HepG2 (cell line): ENCODE measurements around the gene ABHD17A. TPM values are rescaled to one million over a fixed set of nuclear protein-coding genes. Genes with fewer than 3 reads are reported as not detected.

Experiments
- ATAC-seq: fragments of 200-7000 bp; cut with Tn5 transposase; 3 replicates; pipeline ENCODE4 v1.9.1; 2020; ENCODE audit warnings: mild to moderate bottlenecking, moderate library complexity
- BruUV-seq: library from RNA; stranded (reverse); fragments of 400-500 nt; replicated peaks from 2 replicates; lab custom pipeline; 2021; lab: Mats Ljungman, UMichigan
- CTCF ChIA-PET: fragments of 300-600 bp; formaldehyde crosslinking; extraction: SDS; loops from one replicate; lab custom pipeline; 2021; ENCODE audit warnings: low total read pairs, inconsistent platforms, low intra/inter-chr PET ratio; lab: Yijun Ruan, JAX
- POLR2A ChIA-PET: fragments of 350-600 bp; sonication (Branson Sonifier 250); formaldehyde crosslinking; loops from one replicate; lab custom pipeline; 2020; ENCODE audit warnings: antibody characterized with exemption, inconsistent platforms; lab: Yijun Ruan, JAX
- DNase-seq: peaks from one replicate; pipeline ENCODE4 v3.0.0-alpha.2; 2015; ENCODE audit warnings: low spot score
- FAIRE-seq: peaks from 3 replicates; lab custom pipeline; 2011; peaks lifted over from hg19 to GRCh38; lab: Jason Lieb, UNC
- H2AFZ ChIP-seq: one replicate; pipeline ENCODE4 v1.6.1; 2011; ENCODE audit warnings: low read length, inconsistent platforms
- H3K27ac ChIP-seq: fragments of 300-600 bp; 3 replicates; pipeline ENCODE4 v1.8.0; 2011; ENCODE audit warnings: mixed run types, mild to moderate bottlenecking, mixed read lengths, low read length, inconsistent platforms; ENCODE audit not compliant: insufficient read depth; ENCODE audit errors: extremely low read length
- H3K27me3 ChIP-seq, 2 experiments: fragments of 200-600 bp in 1 of 2; 2 replicates in 1 of 2; 3 replicates in 1 of 2; pipeline versions ENCODE4 v1.6.0 to v1.8.0; 2011; ENCODE audit warnings: low read length in 2 of 2, mild to moderate bottlenecking in 2 of 2, moderate library complexity in 2 of 2, inconsistent platforms in 1 of 2; ENCODE audit not compliant: insufficient read depth in 2 of 2, control insufficient read depth in 1 of 2
- H3K36me3 ChIP-seq, 2 experiments: fragments of 200-600 bp in 1 of 2; replicated peaks in 1 of 2; 2 replicates in 1 of 2; 3 replicates in 1 of 2; pipeline versions ENCODE4 v1.5.1 to v1.8.0; 2011; ENCODE audit warnings: low read length in 2 of 2, inconsistent platforms in 1 of 2; ENCODE audit not compliant: insufficient read depth in 2 of 2, control insufficient read depth in 1 of 2
- H3K4me1 ChIP-seq: 2 replicates; pipeline ENCODE4 v1.5.1; 2012; ENCODE audit warnings: low read length, inconsistent platforms; ENCODE audit not compliant: insufficient read depth
- H3K4me2 ChIP-seq: 2 replicates; pipeline ENCODE4 v1.6.0; 2011; ENCODE audit warnings: low read depth, low read length, inconsistent platforms
- H3K4me3 ChIP-seq, 3 experiments: fragments of 200-600 bp in 1 of 3; sonication (generic), shearing (Covaris generic) in 1 of 3; replicated peaks in 1 of 3; 2 replicates each; pipeline ENCODE4 v1.5.1; 2011 to 2016; ENCODE audit warnings: low read length in 3 of 3, inconsistent platforms in 2 of 3, low read depth in 2 of 3, mild to moderate bottlenecking in 2 of 3, control low read depth in 1 of 3, mixed read lengths in 1 of 3; ENCODE audit not compliant: insufficient read depth in 1 of 3
- H3K79me2 ChIP-seq: one replicate; pipeline ENCODE4 v1.6.1; 2011; ENCODE audit warnings: low read length, inconsistent platforms; ENCODE audit not compliant: insufficient read depth
- H3K9ac ChIP-seq: 2 replicates; pipeline ENCODE4 v1.6.0; 2011; ENCODE audit warnings: mild to moderate bottlenecking, low read depth, low read length, inconsistent platforms; ENCODE audit not compliant: insufficient read depth
- H3K9me3 ChIP-seq: 2 replicates; pipeline ENCODE4 v1.5.1; 2012; ENCODE audit warnings: mild to moderate bottlenecking, low read length
- H4K20me1 ChIP-seq: 2 replicates; pipeline ENCODE4 v1.6.0; 2011; ENCODE audit warnings: inconsistent platforms, mild to moderate bottlenecking, low read length, moderate library complexity; ENCODE audit not compliant: insufficient read depth
- CC2D1A ChIP-seq: sonication (generic); formaldehyde crosslinking; IDR thresholded peaks from 2 replicates; pipeline ENCODE4 v1.8.1; 2023; ENCODE audit warnings: mild to moderate bottlenecking, missing genetic modification reagents
- HNF4A ChIP-seq: sonication (generic); formaldehyde crosslinking; IDR thresholded peaks from 2 replicates; pipeline ENCODE4 v1.4.0; 2020; ENCODE audit warnings: missing genetic modification reagents
- KLF6 ChIP-seq: IDR thresholded peaks from 2 replicates; pipeline ENCODE4 v1.8.0; 2016; ENCODE audit warnings: missing biosample characterization, missing genetic modification reagents
- MIER2 ChIP-seq: IDR thresholded peaks from 2 replicates; pipeline ENCODE4 v1.6.1; 2016; ENCODE audit warnings: missing biosample characterization, missing genetic modification reagents
- ZBTB39 ChIP-seq: sonication (generic); formaldehyde crosslinking; IDR thresholded peaks from 2 replicates; pipeline ENCODE4 v1.5.0; 2020; ENCODE audit warnings: missing genetic modification reagents
- ZKSCAN5 ChIP-seq: sonication (generic); formaldehyde crosslinking; IDR thresholded peaks from 2 replicates; pipeline ENCODE4 v1.5.1; 2020; ENCODE audit warnings: mild to moderate bottlenecking, missing genetic modification reagents
- ZNF207 ChIP-seq: fragments of 450-650 bp; IDR thresholded peaks from 2 replicates; pipeline ENCODE4 v1.6.1; 2016; ENCODE audit warnings: antibody characterized with exemption, borderline replicate concordance
- ZNF83 ChIP-seq: sonication (generic); formaldehyde crosslinking; IDR thresholded peaks from 2 replicates; pipeline ENCODE4 v1.4.0; 2020; ENCODE audit warnings: missing genetic modification reagents, mild to moderate bottlenecking, borderline replicate concordance
- WGBS: methylation state at CpG from one replicate; pipeline ENCODE4 v1.1.6; 2017; ENCODE audit warnings: low lambda C conversion rate; 5-methylcytosine and 5-hydroxymethylcytosine counted together
- in situ Hi-C: cut with HindIII; loops from 2 replicates; pipeline ENCODE4 v1.10.0; 2017; ENCODE audit warnings: low pct_unique_long_range_greater_than_20kb; ENCODE audit not compliant: extremely low pct_ligation_motif_present
- intact Hi-C: fragments of 100-400 bp; cut with micrococcal nuclease; formaldehyde crosslinking; loops from one replicate; pipeline ENCODE4 v1.10.0; 2022; ENCODE audit not compliant: unreplicated experiment
- polyA plus RNA-seq, 8 experiments: library from polyadenylated mRNA; depleted of rRNA in 3 of 8; stranded (reverse) in 7 of 8; unstranded in 1 of 8; fragments of >200 nt; fragmentation: Illumina TruSeq in 4 of 8; extraction: Trizol in 4 of 8; gene quantifications; 2 replicates each; pipeline versions ENCODE4 v1.2.1 to v1.2.3, GENCODE V29; 2011 to 2016; ENCODE audit warnings: low read depth in 4 of 8, missing spikeins in 1 of 8, mixed read lengths in 1 of 8; ENCODE audit not compliant: insufficient read depth in 1 of 8
- total RNA-seq, 5 experiments: library from RNA; depleted of rRNA; stranded (reverse); fragments of >200 nt; fragmentation: Illumina TruSeq; extraction: Trizol; gene quantifications; 2 replicates each; pipeline ENCODE4 v1.2.3, GENCODE V29; 2016; ENCODE audit warnings: low read depth in 1 of 5
- TF ChIP-seq, protein P1 (sequence below): IDR thresholded peaks from 2 replicates; pipeline ENCODE4 v1.6.1; 2016; ENCODE audit warnings: missing compliant biosample characterization, missing genetic modification reagents, borderline replicate concordance

The ABHD17A gene
- total and polyA plus RNA-seq, 2 of the 13 experiments (the other 11 are each of a cell fraction or from before 2014, with no cell fraction given): 27.7 to 40.8 TPM

DNA sequence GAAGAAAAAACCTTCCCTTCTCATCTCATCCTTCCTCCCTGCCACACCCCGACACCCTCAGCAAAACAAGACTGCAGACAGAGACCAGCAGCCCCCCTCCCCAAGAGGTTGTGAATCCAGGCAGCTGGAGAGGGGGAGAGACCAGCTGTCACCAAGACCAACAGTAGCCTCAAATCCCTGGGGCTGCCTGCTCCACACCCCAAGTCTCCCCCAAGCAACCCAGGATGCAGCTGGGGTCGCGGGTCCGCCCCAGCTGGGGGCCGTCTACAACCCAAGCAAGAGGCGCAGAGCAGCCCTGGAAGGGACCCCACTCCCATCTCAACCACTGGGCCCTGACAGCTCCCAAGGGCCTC lies 29.0 kb downstream of the ABHD17A start:
- no peak overlapping the region for H2AFZ ChIP-seq
- no CpG with 5 or more reads among the region's 6 CpGs for WGBS

More for the DNA sequence above, 29.0 kb downstream of the ABHD17A start:
- no peak overlapping the region for H3K4me2 ChIP-seq
- intact Hi-C loops (no loop called here), in situ Hi-C loops (no loop called here)
- POLR2A ChIA-PET: interaction anchor here (1.2 kb wide), 1 partner anchor 366 kb away, joined by 4 read pairs; no protein-coding TSS in a partner anchor
- CTCF ChIA-PET: no interaction called here
- H3K9me3 ChIP-seq: no peaks in the 10 kb centered on the region
- H3K79me2 ChIP-seq: peaks cover 49% of the 10 kb centered on the region
- ATAC-seq (no peak), FAIRE-seq (no peak), DNase-seq (no peak)
- H3K4me3 ChIP-seq: no peak overlapping the region
- TF ChIP-seq ZBTB39: no peak
- no peak for TF ChIP-seq ZNF207
- TF ChIP-seq, protein P1, sequence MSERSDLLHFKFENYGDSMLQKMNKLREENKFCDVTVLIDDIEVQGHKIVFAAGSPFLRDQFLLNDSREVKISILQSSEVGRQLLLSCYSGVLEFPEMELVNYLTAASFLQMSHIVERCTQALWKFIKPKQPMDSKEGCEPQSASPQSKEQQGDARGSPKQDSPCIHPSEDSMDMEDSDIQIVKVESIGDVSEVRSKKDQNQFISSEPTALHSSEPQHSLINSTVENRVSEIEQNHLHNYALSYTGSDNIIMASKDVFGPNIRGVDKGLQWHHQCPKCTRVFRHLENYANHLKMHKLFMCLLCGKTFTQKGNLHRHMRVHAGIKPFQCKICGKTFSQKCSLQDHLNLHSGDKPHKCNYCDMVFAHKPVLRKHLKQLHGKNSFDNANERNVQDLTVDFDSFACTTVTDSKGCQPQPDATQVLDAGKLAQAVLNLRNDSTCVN: no peak
- no peak for TF ChIP-seq ZNF83 (CRISPR knock-in tag)
- TF ChIP-seq KLF6 (CRISPR knock-in tag): no peak
- no peak for TF ChIP-seq HNF4A (CRISPR knock-in tag)
- TF ChIP-seq ZKSCAN5 (CRISPR knock-in tag): no peak
- TF ChIP-seq MIER2 (CRISPR knock-in tag): no peak
- no peak for TF ChIP-seq CC2D1A
- 0 out of 5 replicates have a peak, but pooled peaks cover 2 to 3% of the 10 kb centered on the region in 2 experiments for H3K36me3 ChIP-seq
- no TSS peak for BruUV-seq
- H3K27ac ChIP-seq: no peak overlapping the region
- H3K9ac ChIP-seq: no peak overlapping the region
- H3K4me1 ChIP-seq: peaks cover 52% of the 10 kb centered on the region
- peaks cover 55% of the 10 kb centered on the region for H4K20me1 ChIP-seq
- H3K27me3 ChIP-seq: no peaks in the 10 kb centered on the region; a peak in 1 of 5 replicates
